K562 (cell line): Measurements from ENCODE around the gene GCC1. TPM values are rescaled to one million over a fixed set of nuclear protein-coding genes. Genes with fewer than 3 reads are reported as not detected.
A peak's percentile ranks its signal among the peaks of the same experiment; 100 is the strongest.

Experiments used
- ATAC-seq: fragments of 200-7000 bp; cut with Tn5 transposase; 3 replicates; pipeline ENCODE4 v1.9.1; 2020; ENCODE audit warnings: moderate library complexity
- BruUV-seq: library from RNA; stranded (reverse); fragments of 400-500 nt; replicated peaks from 2 replicates; lab custom pipeline; 2021; lab: Mats Ljungman, UMichigan
- CTCF ChIA-PET: fragments of 300-600 bp; formaldehyde crosslinking; extraction: SDS; loops from one replicate; lab custom pipeline; 2021; ENCODE audit warnings: low intra/inter-chr PET ratio; lab: Yijun Ruan, JAX
- POLR2A ChIA-PET: fragments of 300-600, 350-650 bp; sonication (Branson Sonifier 250); formaldehyde crosslinking; extraction: SDS; loops from one replicate; lab custom pipeline; 2021; ENCODE audit warnings: antibody characterized with exemption, inconsistent platforms; lab: Yijun Ruan, JAX
- DNase-seq, 4 experiments: peaks; one replicate each; pipeline versions ENCODE4 v3.0.0 to v3.0.0-alpha.2; 2011 to 2018; ENCODE audit warnings: low spot score in 3 of 4, mixed read lengths in 3 of 4; ENCODE audit errors: extremely low read depth in 1 of 4
- FAIRE-seq: peaks from 2 replicates; lab custom pipeline; 2011; peaks lifted over from hg19 to GRCh38; lab: Jason Lieb, UNC
- H2AFZ ChIP-seq: 2 replicates; pipeline ENCODE4 v1.6.0; 2011; ENCODE audit warnings: low read depth, low read length, control low read depth, inconsistent platforms
- H3K27ac ChIP-seq: fragments of 200-600 bp; 3 replicates; pipeline ENCODE4 v1.8.0; 2011; ENCODE audit warnings: low read depth, mild to moderate bottlenecking, control low read depth, inconsistent platforms, low read length, moderate library complexity, mixed read lengths; ENCODE audit errors: extremely low read depth
- H3K27me3 ChIP-seq, 2 experiments: fragments of 300-600 bp in 1 of 2; 2 replicates in 1 of 2; 3 replicates in 1 of 2; pipeline versions ENCODE4 v1.6.0 to v1.8.0; 2011; ENCODE audit warnings: inconsistent platforms in 2 of 2, low read length in 2 of 2, mild to moderate bottlenecking in 1 of 2, mixed read lengths in 1 of 2, moderate library complexity in 1 of 2; ENCODE audit not compliant: control insufficient read depth in 2 of 2, insufficient read depth in 2 of 2
- H3K36me3 ChIP-seq: fragments of 300-600 bp; 3 replicates; pipeline ENCODE4 v1.8.0; 2011; ENCODE audit warnings: mild to moderate bottlenecking, low read length, inconsistent platforms; ENCODE audit not compliant: control insufficient read depth, insufficient read depth
- H3K4me1 ChIP-seq, 2 experiments: fragments of 200-600 bp in 1 of 2; replicated peaks in 1 of 2; 2 replicates in 1 of 2; 3 replicates in 1 of 2; pipeline versions ENCODE4 v1.5.1 to v1.8.0; 2011; ENCODE audit warnings: inconsistent platforms in 2 of 2, low read length in 2 of 2, mild to moderate bottlenecking in 1 of 2, mixed read lengths in 1 of 2, moderate library complexity in 1 of 2; ENCODE audit not compliant: control insufficient read depth in 2 of 2, insufficient read depth in 2 of 2
- H3K4me2 ChIP-seq: 2 replicates; pipeline ENCODE4 v1.6.1; 2011; ENCODE audit warnings: low read length, control low read depth, inconsistent platforms, mixed read lengths; ENCODE audit not compliant: insufficient read depth
- H3K4me3 ChIP-seq: fragments of 200-600 bp; sonication (generic), shearing (Covaris generic); 2 replicates; pipeline ENCODE4 v1.5.1; 2016; ENCODE audit warnings: control low read depth, inconsistent platforms
- H3K79me2 ChIP-seq: fragments of 200-600 bp; 3 replicates; pipeline ENCODE4 v1.8.0; 2011; ENCODE audit warnings: low read length, inconsistent platforms; ENCODE audit not compliant: control insufficient read depth, insufficient read depth
- H3K9ac ChIP-seq, 2 experiments: 2 replicates each; pipeline versions ENCODE4 v1.6.0 to v1.6.1; 2011; ENCODE audit warnings: low read depth in 2 of 2, low read length in 2 of 2, control low read depth in 1 of 2, inconsistent platforms in 1 of 2, mild to moderate bottlenecking in 1 of 2, mixed read lengths in 1 of 2; ENCODE audit not compliant: insufficient read depth in 1 of 2
- H3K9me1 ChIP-seq: one replicate; pipeline ENCODE4 v1.6.0; 2011; ENCODE audit warnings: inconsistent platforms, mild to moderate bottlenecking, low read length, moderate library complexity; ENCODE audit not compliant: control insufficient read depth, insufficient read depth
- H3K9me3 ChIP-seq: replicated peaks from 2 replicates; pipeline ENCODE4 v1.5.1; 2011; ENCODE audit warnings: low read depth, low read length, inconsistent platforms; ENCODE audit not compliant: control insufficient read depth, insufficient read depth
- H4K20me1 ChIP-seq: replicated peaks from 2 replicates; pipeline ENCODE4 v1.6.1; 2011; ENCODE audit warnings: low read length, inconsistent platforms, mixed read lengths; ENCODE audit not compliant: control insufficient read depth, insufficient read depth
- EWSR1 ChIP-seq: fragments of 450-650 bp; IDR thresholded peaks from 2 replicates; pipeline ENCODE4 v1.6.1; 2018; ENCODE audit warnings: borderline replicate concordance, mild to moderate bottlenecking, low read depth, moderate library complexity; ENCODE audit not compliant: partially characterized antibody
- LCOR ChIP-seq: sonication (generic); formaldehyde crosslinking; IDR thresholded peaks from 2 replicates; pipeline ENCODE4 v1.8.0; 2022; ENCODE audit warnings: mild to moderate bottlenecking, missing genetic modification reagents
- MAFK ChIP-seq: IDR thresholded peaks from 2 replicates; pipeline ENCODE4 v1.6.1; 2011; ENCODE audit warnings: low read length, improper control_type of control experiment
- PTRF ChIP-seq: fragments of 450-650 bp; IDR thresholded peaks from 2 replicates; pipeline ENCODE4 v1.6.1; 2016; ENCODE audit warnings: mild to moderate bottlenecking, missing genetic modification characterization, missing compliant biosample characterization
- RBM15 ChIP-seq: fragments of 200-400 bp; formaldehyde crosslinking; IDR thresholded peaks from 2 replicates; pipeline ENCODE4 v1.6.1; 2018; ENCODE audit warnings: mild to moderate bottlenecking, low read length, moderate library complexity; ENCODE audit not compliant: insufficient read depth
- WHSC1 ChIP-seq: IDR thresholded peaks from one replicate; pipeline ENCODE4 v1.6.1; 2012; ENCODE audit warnings: low read length, control low read depth, inconsistent platforms
- ZNF23 ChIP-seq: fragments of 250-450 bp; sonication (Bioruptor Pico); IDR thresholded peaks from 2 replicates; pipeline ENCODE4 v1.4.0; 2020; ENCODE audit warnings: mild to moderate bottlenecking
- ZNF551 ChIP-seq: fragments of 250-450 bp; sonication (Bioruptor Pico); IDR thresholded peaks from 2 replicates; pipeline ENCODE4 v1.5.0; 2021; ENCODE audit warnings: mild to moderate bottlenecking, moderate library complexity
- WGBS: fragments of 100-300 bp; shearing (Covaris generic); methylation state at CpG from one replicate; pipeline ENCODE4 v1.1.6; 2016; ENCODE audit warnings: low coverage, mixed read lengths; ENCODE audit not compliant: insufficient coverage; ENCODE audit errors: missing lambda C conversion rate; 5-methylcytosine and 5-hydroxymethylcytosine counted together
- in situ Hi-C: fragments of 300-500 bp; cut with MboI; formaldehyde crosslinking; loops from 4 replicates; pipeline ENCODE4 v1.15.0; 2018; ENCODE audit warnings: inconsistent platforms, mixed read lengths
- intact Hi-C: fragments of 100-400 bp; cut with micrococcal nuclease; formaldehyde crosslinking; loops from 2 replicates; pipeline ENCODE4 v1.14.2; 2022
- polyA plus RNA-seq, 8 experiments: library from polyadenylated mRNA; depleted of rRNA in 4 of 8; stranded (reverse) in 5 of 8; unstranded in 3 of 8; fragments of >200 nt; fragmentation: Nextera tagmentation in 2 of 8; fragmentation: Illumina TruSeq in 1 of 8; extraction: Ambion mirVana in 2 of 8; extraction: Trizol in 1 of 8; gene quantifications; 2 replicates each; pipeline versions ENCODE4 v1.2.1 to v1.2.3, GENCODE V29; 2011 to 2014; ENCODE audit warnings: inconsistent platforms in 1 of 8, missing spikeins in 1 of 8
- total RNA-seq, 7 experiments: library from RNA; depleted of rRNA in 6 of 7; stranded (reverse); fragments of >200 nt in 6 of 7; fragmentation: Illumina TruSeq in 2 of 7; extraction: Trizol in 2 of 7; gene quantifications; 2 replicates each; pipeline versions ENCODE4 v1.2.1 to v1.2.3, GENCODE V29; 2011 to 2021; ENCODE audit warnings: low replicate concordance in 1 of 7
- TF ChIP-seq, protein P1 (sequence below): sonication (generic); formaldehyde crosslinking; IDR thresholded peaks from 2 replicates; pipeline ENCODE4 v1.8.0; 2023; ENCODE audit warnings: mild to moderate bottlenecking, missing genetic modification reagents
- TF ChIP-seq, protein P2 (sequence below): sonication (generic); formaldehyde crosslinking; IDR thresholded peaks from 2 replicates; pipeline ENCODE4 v1.8.1; 2023; ENCODE audit warnings: missing genetic modification reagents, mild to moderate bottlenecking, borderline replicate concordance
- TF ChIP-seq, protein P3 (sequence below): sonication (generic); formaldehyde crosslinking; IDR thresholded peaks from 2 replicates; pipeline ENCODE4 v1.8.0; 2022; ENCODE audit warnings: missing genetic modification reagents, mild to moderate bottlenecking, borderline replicate concordance
- TF ChIP-seq, protein P4 (sequence below): fragments of 450-650 bp; formaldehyde crosslinking; conservative IDR thresholded peaks from 2 replicates; pipeline ENCODE4 v1.4.0; 2022; ENCODE audit warnings: mild to moderate bottlenecking, missing genetic modification characterization

GCC1 gene
- total and polyA plus RNA-seq, 9 of the 15 experiments (the other 6 are each of a cell fraction or from before 2014, with no cell fraction given), result 1.9 to 19.8 (median 10.9) TPM

DNA sequence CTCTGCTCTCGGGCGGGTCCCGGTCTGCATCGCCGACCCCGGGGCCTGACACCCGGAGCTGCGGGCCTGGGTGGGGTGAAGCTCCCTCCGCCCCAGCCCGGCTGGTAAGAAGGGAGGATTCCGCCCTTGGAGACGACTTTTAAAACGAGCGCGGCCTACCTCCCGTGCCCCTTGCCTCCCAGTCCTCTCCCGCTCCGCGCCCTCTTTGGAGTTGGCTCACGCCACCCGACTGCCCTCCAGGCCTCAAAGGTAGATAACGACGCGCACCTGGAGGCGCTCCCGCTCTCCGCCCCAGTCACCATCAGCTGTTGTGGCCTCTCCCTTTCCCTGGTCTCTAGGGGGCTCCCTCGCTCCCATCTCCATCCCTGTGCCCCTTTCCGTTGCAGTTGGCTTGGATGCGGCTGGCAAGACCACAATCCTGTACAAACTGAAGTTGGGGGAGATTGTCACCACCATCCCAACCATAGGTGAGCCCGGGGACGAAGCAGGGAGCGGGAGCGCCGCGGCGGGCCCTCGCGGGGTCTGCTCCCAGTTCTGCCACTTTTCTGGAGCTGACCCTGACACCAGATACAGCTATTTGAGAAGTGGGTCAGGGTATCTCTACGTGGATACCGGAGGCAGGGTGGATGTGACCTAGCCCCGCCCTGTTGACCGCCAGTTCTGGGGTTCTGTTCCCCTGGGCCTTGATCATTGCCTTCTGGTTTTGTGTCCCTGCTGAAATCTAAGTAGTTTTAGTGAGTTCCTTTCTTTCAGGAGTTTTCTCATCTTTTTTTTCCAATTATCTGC lies 3.5 kb upstream of the GCC1 start:
- WGBS, result 11% methylated on average over 43 of the region's 43 CpGs
- peak; percentile 70 for ATAC-seq
- intact Hi-C loops, result loop anchor here (5.0 kb wide), 1 partner anchor 63 kb away; the partner anchor contains the start of gene SND1
- Histone ChIP-seq H3K9ac (peak overlapping the region; percentile 82 to 96), H3K9me3 (peaks cover 6% of the 10 kb centered on the region; the same call in 1 of the 2 replicates), H3K4me2 (peak overlapping the region; percentile 93), H3K9me1 (peaks cover 7% of the 10 kb centered on the region), H3K27me3 (no peaks in the 10 kb centered on the region), H3K4me1 (peaks cover 23 to 46% of the 10 kb centered on the region in 2 experiments; a peak in 4 of 5 replicates), H4K20me1 (peaks cover 5% of the 10 kb centered on the region; the same call in 1 of the 2 replicates), H2AFZ (peak overlapping the region; percentile 90), H3K79me2 (peaks cover 29% of the 10 kb centered on the region), H3K4me3 (peak overlapping the region; percentile 89), H3K36me3 (peaks cover 23% of the 10 kb centered on the region; the same call in 2 of the 3 replicates), H3K27ac (peak overlapping the region; percentile 81)
- in situ Hi-C loops, result no loop called here
- ChIA-PET CTCF (interaction anchor here (1.2 kb wide), 1 partner anchor 140 kb away, joined by 3 read pairs; no protein-coding TSS in a partner anchor), POLR2A (interaction anchor here (0.6 to 1.4 kb wide), 3 partner anchors 9 to 31 kb away, joined by 3 to 5 read pairs (median 3); no protein-coding TSS in a partner anchor)
- FAIRE-seq, result no peak
- no TSS peak for BruUV-seq
- DNase-seq, result peak; percentile 76 to 80 (median 77)
- no peak for TF ChIP-seq ZNF551 (CRISPR knock-in tag)
- TF ChIP-seq ZNF23, result no peak
- TF ChIP-seq, protein P1, sequence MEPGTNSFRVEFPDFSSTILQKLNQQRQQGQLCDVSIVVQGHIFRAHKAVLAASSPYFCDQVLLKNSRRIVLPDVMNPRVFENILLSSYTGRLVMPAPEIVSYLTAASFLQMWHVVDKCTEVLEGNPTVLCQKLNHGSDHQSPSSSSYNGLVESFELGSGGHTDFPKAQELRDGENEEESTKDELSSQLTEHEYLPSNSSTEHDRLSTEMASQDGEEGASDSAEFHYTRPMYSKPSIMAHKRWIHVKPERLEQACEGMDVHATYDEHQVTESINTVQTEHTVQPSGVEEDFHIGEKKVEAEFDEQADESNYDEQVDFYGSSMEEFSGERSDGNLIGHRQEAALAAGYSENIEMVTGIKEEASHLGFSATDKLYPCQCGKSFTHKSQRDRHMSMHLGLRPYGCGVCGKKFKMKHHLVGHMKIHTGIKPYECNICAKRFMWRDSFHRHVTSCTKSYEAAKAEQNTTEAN (CRISPR knock-in tag), result no peak
- TF ChIP-seq WHSC1, result no peak
- TF ChIP-seq MAFK, result no peak
- TF ChIP-seq LCOR (CRISPR knock-in tag), result no peak
- TF ChIP-seq, protein P2, sequence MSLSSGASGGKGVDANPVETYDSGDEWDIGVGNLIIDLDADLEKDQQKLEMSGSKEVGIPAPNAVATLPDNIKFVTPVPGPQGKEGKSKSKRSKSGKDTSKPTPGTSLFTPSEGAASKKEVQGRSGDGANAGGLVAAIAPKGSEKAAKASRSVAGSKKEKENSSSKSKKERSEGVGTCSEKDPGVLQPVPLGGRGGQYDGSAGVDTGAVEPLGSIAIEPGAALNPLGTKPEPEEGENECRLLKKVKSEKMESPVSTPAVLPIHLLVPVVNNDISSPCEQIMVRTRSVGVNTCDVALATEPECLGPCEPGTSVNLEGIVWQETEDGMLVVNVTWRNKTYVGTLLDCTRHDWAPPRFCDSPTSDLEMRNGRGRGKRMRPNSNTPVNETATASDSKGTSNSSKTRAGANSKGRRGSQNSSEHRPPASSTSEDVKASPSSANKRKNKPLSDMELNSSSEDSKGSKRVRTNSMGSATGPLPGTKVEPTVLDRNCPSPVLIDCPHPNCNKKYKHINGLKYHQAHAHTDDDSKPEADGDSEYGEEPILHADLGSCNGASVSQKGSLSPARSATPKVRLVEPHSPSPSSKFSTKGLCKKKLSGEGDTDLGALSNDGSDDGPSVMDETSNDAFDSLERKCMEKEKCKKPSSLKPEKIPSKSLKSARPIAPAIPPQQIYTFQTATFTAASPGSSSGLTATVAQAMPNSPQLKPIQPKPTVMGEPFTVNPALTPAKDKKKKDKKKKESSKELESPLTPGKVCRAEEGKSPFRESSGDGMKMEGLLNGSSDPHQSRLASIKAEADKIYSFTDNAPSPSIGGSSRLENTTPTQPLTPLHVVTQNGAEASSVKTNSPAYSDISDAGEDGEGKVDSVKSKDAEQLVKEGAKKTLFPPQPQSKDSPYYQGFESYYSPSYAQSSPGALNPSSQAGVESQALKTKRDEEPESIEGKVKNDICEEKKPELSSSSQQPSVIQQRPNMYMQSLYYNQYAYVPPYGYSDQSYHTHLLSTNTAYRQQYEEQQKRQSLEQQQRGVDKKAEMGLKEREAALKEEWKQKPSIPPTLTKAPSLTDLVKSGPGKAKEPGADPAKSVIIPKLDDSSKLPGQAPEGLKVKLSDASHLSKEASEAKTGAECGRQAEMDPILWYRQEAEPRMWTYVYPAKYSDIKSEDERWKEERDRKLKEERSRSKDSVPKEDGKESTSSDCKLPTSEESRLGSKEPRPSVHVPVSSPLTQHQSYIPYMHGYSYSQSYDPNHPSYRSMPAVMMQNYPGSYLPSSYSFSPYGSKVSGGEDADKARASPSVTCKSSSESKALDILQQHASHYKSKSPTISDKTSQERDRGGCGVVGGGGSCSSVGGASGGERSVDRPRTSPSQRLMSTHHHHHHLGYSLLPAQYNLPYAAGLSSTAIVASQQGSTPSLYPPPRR (CRISPR knock-in tag), result no peak
- TF ChIP-seq, protein P3, sequence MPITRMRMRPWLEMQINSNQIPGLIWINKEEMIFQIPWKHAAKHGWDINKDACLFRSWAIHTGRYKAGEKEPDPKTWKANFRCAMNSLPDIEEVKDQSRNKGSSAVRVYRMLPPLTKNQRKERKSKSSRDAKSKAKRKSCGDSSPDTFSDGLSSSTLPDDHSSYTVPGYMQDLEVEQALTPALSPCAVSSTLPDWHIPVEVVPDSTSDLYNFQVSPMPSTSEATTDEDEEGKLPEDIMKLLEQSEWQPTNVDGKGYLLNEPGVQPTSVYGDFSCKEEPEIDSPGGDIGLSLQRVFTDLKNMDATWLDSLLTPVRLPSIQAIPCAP (CRISPR knock-in tag), result no peak
- TF ChIP-seq RBM15, result no peak
- no peak for TF ChIP-seq EWSR1
- no peak for TF ChIP-seq PTRF (tag)
- TF ChIP-seq, protein P4, sequence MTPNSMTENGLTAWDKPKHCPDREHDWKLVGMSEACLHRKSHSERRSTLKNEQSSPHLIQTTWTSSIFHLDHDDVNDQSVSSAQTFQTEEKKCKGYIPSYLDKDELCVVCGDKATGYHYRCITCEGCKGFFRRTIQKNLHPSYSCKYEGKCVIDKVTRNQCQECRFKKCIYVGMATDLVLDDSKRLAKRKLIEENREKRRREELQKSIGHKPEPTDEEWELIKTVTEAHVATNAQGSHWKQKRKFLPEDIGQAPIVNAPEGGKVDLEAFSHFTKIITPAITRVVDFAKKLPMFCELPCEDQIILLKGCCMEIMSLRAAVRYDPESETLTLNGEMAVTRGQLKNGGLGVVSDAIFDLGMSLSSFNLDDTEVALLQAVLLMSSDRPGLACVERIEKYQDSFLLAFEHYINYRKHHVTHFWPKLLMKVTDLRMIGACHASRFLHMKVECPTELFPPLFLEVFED, result no peak
